GM15510 (cell line): ENCODE data around the gene KCNQ5.

Experiments
- POLR2A ChIP-seq: IDR thresholded peaks from 3 replicates; pipeline ENCODE4 v1.6.1; 2011; ENCODE audit warnings: borderline replicate concordance; ENCODE audit not compliant: insufficient read length; ENCODE audit errors: extremely low read depth

The KCNQ5 gene

GRCh38 chr6:72816022-72816421 lies 194.2 kb downstream of the KCNQ5 start:
- no peak for TF ChIP-seq POLR2A

- TF ChIP-seq POLR2A: no peak
Measured at GRCh38 chr6:72817208-72817607, 195.3 kb downstream of the KCNQ5 start.

- TF ChIP-seq POLR2A: no peak
Measured at GRCh38 chr6:72819609-72820008, 197.7 kb downstream of the KCNQ5 start.

- TF ChIP-seq POLR2A: no peak
Measured at GRCh38 chr6:72820153-72820552, 198.3 kb downstream of the KCNQ5 start.

- no peak for TF ChIP-seq POLR2A
Measured at GRCh38 chr6:72820906-72821305, 199.0 kb downstream of the KCNQ5 start.

- TF ChIP-seq POLR2A: no peak
Measured at GRCh38 chr6:72822023-72822422, 200.2 kb downstream of the KCNQ5 start.

- no peak for TF ChIP-seq POLR2A
Measured at GRCh38 chr6:72822691-72823090, 200.8 kb downstream of the KCNQ5 start.

- TF ChIP-seq POLR2A: no peak
Measured at GRCh38 chr6:72824833-72825232, 203.0 kb downstream of the KCNQ5 start.

- no peak for TF ChIP-seq POLR2A
Measured at GRCh38 chr6:72825315-72825911, 203.5 kb downstream of the KCNQ5 start.

GRCh38 chr6:72826037-72826436 lies 204.2 kb downstream of the KCNQ5 start:
- no peak for TF ChIP-seq POLR2A

GRCh38 chr6:72826744-72827438 lies 205.0 kb downstream of the KCNQ5 start:
- TF ChIP-seq POLR2A: no peak

- TF ChIP-seq POLR2A: no peak
Measured at GRCh38 chr6:72828904-72829303, 207.0 kb downstream of the KCNQ5 start.

- no peak for TF ChIP-seq POLR2A
Measured at GRCh38 chr6:72832271-72832670, 210.4 kb downstream of the KCNQ5 start.

- no peak for TF ChIP-seq POLR2A
Measured at GRCh38 chr6:72835749-72836148, 213.9 kb downstream of the KCNQ5 start.

- TF ChIP-seq POLR2A: no peak
Measured at GRCh38 chr6:72836971-72837370, 215.1 kb downstream of the KCNQ5 start.

GRCh38 chr6:72841195-72841594 lies 219.3 kb downstream of the KCNQ5 start:
- no peak for TF ChIP-seq POLR2A
